SK-N-SH treated with all-trans-retinoic acid at 6 μM for 48 hours (cell line): ENCODE results near the gene THOC2.
"Not testable (repeated sequence)": the region's sequence is repeated elsewhere in the genome, so short reads cannot be mapped to it uniquely, and the experiment has no call there.

Experiments
- ATAC-seq: fragments of 200-7000 bp; cut with Tn5 transposase; 3 replicates; pipeline ENCODE4 v1.9.1; 2020; ENCODE audit warnings: mild to moderate bottlenecking, moderate library complexity
- ARNTL ChIP-seq: fragments of 450-650 bp; formaldehyde crosslinking; IDR thresholded peaks from 2 replicates; pipeline ENCODE4 v1.5.0; 2020; ENCODE audit warnings: low read depth, mild to moderate bottlenecking, moderate library complexity, borderline replicate concordance
- BACH2 ChIP-seq: fragments of 250-450 bp; sonication (Bioruptor Pico); IDR thresholded peaks from 2 replicates; pipeline ENCODE4 v1.9.0; 2021; ENCODE audit warnings: mild to moderate bottlenecking, borderline replicate concordance
- CSDC2 ChIP-seq: fragments of 250-450 bp; sonication (Bioruptor Pico); IDR thresholded peaks from 2 replicates; pipeline ENCODE4 v1.5.0; 2020; ENCODE audit warnings: mild to moderate bottlenecking, moderate library complexity
- GLIS3 ChIP-seq: fragments of 250-450 bp; sonication (Bioruptor Pico); IDR thresholded peaks from 2 replicates; pipeline ENCODE4 v1.5.0; 2020; ENCODE audit warnings: mild to moderate bottlenecking, moderate library complexity
- ISL1 ChIP-seq: fragments of 250-450 bp; sonication (Bioruptor Pico); IDR thresholded peaks from 2 replicates; pipeline ENCODE4 v2.1.2; 2022; ENCODE audit warnings: mild to moderate bottlenecking, moderate library complexity
- OSR1 ChIP-seq: fragments of 250-450 bp; sonication (Bioruptor Pico); IDR thresholded peaks from 2 replicates; pipeline ENCODE4 v1.8.0; 2022; ENCODE audit warnings: moderate library complexity, mild to moderate bottlenecking, inconsistent platforms
- PPARA ChIP-seq: fragments of 250-450 bp; sonication (Bioruptor Pico); IDR thresholded peaks from 2 replicates; pipeline ENCODE4 v1.5.0; 2020; ENCODE audit warnings: mild to moderate bottlenecking, borderline replicate concordance
- RARB ChIP-seq: fragments of 250-450 bp; sonication (Bioruptor Pico); IDR thresholded peaks from 2 replicates; pipeline ENCODE4 v1.8.0; 2021; ENCODE audit warnings: mild to moderate bottlenecking, moderate library complexity
- SNAI2 ChIP-seq: fragments of 250-450 bp; sonication (Bioruptor Pico); IDR thresholded peaks from 2 replicates; pipeline ENCODE4 v1.5.0; 2020; ENCODE audit warnings: mild to moderate bottlenecking, moderate library complexity
- TCF4 ChIP-seq: fragments of 250-450 bp; sonication (Bioruptor Pico); IDR thresholded peaks from 2 replicates; pipeline ENCODE4 v1.8.0; 2021; ENCODE audit warnings: mild to moderate bottlenecking, moderate library complexity, borderline replicate concordance
- ZC3H10 ChIP-seq: fragments of 250-450 bp; sonication (Bioruptor Pico); IDR thresholded peaks from 2 replicates; pipeline ENCODE4 v1.5.1; 2021; ENCODE audit warnings: mild to moderate bottlenecking, moderate library complexity
- ZFP30 ChIP-seq: fragments of 450-650 bp; formaldehyde crosslinking; IDR thresholded peaks from 2 replicates; pipeline ENCODE4 v1.5.0; 2022; ENCODE audit warnings: mild to moderate bottlenecking, moderate library complexity
- ZNF565 ChIP-seq: fragments of 450-650 bp; formaldehyde crosslinking; conservative IDR thresholded peaks from 2 replicates; pipeline ENCODE4 v1.5.0; 2020; ENCODE audit warnings: low read depth, mild to moderate bottlenecking, moderate library complexity
- ZNF70 ChIP-seq: fragments of 450-650 bp; formaldehyde crosslinking; IDR thresholded peaks from 2 replicates; pipeline ENCODE4 v1.5.0; 2020; ENCODE audit warnings: mild to moderate bottlenecking, moderate library complexity
- TF ChIP-seq, protein P1 (sequence below): fragments of 250-450 bp; sonication (Bioruptor Pico); IDR thresholded peaks from 2 replicates; pipeline ENCODE4 v1.5.1; 2021; ENCODE audit warnings: mild to moderate bottlenecking, moderate library complexity
- TF ChIP-seq, protein P2 (sequence below): fragments of 250-450 bp; sonication (Bioruptor Pico); IDR thresholded peaks from 2 replicates; pipeline ENCODE4 v1.5.0; 2020; ENCODE audit warnings: mild to moderate bottlenecking, moderate library complexity
- TF ChIP-seq, protein P3 (sequence below): fragments of 250-450 bp; sonication (Bioruptor Pico); IDR thresholded peaks from 2 replicates; pipeline ENCODE4 v1.5.1; 2020; ENCODE audit warnings: low read depth, mild to moderate bottlenecking, moderate library complexity
- TF ChIP-seq, protein P4 (sequence below): fragments of 250-450 bp; sonication (Bioruptor Pico); IDR thresholded peaks from 2 replicates; pipeline ENCODE4 v1.8.0; 2021; ENCODE audit warnings: low read depth, mild to moderate bottlenecking, moderate library complexity, borderline replicate concordance

Gene THOC2

DNA sequence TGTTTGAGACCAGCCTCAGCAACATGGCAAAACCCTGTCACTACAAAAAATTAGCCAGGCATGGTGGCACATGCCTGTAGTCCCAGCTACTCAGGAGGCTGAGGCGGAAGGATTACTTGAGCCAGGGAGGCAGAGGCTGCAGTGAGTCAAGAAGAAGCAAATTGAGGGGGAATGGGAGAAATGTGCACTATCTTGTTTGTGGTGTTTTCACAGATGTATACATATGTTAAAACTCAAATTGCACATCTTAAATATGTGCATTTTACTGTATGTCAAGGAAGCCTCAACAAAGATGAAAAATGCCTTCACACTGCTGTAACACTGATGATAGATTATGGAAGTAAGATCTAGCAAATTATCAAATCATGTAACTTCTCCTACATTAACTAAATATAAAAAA is 44.3 kb downstream of the THOC2 start:
- TF ChIP-seq ARNTL (CRISPR knock-in tag) (no peak), SNAI2 (CRISPR knock-in tag) (no peak), OSR1 (CRISPR knock-in tag) (no peak), RARB (no peak)
- TF ChIP-seq, protein P1, sequence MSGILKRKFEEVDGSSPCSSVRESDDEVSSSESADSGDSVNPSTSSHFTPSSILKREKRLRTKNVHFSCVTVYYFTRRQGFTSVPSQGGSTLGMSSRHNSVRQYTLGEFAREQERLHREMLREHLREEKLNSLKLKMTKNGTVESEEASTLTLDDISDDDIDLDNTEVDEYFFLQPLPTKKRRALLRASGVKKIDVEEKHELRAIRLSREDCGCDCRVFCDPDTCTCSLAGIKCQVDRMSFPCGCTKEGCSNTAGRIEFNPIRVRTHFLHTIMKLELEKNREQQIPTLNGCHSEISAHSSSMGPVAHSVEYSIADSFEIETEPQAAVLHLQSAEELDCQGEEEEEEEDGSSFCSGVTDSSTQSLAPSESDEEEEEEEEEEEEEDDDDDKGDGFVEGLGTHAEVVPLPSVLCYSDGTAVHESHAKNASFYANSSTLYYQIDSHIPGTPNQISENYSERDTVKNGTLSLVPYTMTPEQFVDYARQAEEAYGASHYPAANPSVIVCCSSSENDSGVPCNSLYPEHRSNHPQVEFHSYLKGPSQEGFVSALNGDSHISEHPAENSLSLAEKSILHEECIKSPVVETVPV (CRISPR knock-in tag), result no peak
- no peak for ATAC-seq

DNA sequence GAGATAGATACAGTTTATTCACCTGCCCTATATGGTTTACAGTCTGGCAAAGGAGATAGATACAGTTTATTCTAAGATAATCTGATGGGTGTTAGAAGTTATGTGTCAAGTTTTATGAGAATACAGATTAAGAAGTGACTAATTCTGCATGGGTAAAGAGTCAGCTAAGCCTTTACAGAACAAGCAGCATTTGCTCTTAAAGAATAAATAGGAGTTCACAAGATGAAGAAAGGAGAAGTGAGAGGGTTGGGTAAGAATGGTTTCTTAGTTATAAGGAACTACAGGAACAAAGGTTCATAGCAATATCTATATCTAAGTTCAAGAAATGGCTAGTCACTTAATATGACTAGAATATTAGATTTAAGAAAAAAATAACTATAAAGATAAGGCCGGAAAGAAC is 47.6 kb downstream of the THOC2 start:
- TF ChIP-seq ZNF565, result no peak
- TF ChIP-seq, protein P2, sequence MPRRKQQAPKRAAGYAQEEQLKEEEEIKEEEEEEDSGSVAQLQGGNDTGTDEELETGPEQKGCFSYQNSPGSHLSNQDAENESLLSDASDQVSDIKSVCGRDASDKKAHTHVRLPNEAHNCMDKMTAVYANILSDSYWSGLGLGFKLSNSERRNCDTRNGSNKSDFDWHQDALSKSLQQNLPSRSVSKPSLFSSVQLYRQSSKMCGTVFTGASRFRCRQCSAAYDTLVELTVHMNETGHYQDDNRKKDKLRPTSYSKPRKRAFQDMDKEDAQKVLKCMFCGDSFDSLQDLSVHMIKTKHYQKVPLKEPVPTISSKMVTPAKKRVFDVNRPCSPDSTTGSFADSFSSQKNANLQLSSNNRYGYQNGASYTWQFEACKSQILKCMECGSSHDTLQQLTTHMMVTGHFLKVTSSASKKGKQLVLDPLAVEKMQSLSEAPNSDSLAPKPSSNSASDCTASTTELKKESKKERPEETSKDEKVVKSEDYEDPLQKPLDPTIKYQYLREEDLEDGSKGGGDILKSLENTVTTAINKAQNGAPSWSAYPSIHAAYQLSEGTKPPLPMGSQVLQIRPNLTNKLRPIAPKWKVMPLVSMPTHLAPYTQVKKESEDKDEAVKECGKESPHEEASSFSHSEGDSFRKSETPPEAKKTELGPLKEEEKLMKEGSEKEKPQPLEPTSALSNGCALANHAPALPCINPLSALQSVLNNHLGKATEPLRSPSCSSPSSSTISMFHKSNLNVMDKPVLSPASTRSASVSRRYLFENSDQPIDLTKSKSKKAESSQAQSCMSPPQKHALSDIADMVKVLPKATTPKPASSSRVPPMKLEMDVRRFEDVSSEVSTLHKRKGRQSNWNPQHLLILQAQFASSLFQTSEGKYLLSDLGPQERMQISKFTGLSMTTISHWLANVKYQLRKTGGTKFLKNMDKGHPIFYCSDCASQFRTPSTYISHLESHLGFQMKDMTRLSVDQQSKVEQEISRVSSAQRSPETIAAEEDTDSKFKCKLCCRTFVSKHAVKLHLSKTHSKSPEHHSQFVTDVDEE (CRISPR knock-in tag), result no peak

DNA sequence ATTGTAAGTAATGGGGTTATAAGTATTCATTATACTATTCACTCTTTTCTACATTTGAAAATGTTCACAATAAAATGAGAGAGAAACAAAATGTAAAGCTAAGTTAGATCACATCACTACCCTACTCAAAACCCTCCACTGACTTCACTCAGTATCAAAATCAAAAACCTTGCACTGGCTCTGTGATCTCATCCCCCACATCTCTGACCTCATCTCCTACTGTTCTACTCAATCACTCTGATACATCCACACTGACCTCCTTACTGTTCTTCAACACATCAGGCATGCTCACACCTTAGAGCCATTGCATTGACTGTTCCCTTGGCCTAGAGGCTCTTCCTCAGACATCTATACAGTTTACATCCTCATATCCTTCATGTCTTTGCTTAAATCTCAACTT is 50.7 kb downstream of the THOC2 start:
- TF ChIP-seq ZC3H10, result no peak
- TF ChIP-seq BACH2 (CRISPR knock-in tag), result no peak
- TF ChIP-seq PPARA (CRISPR knock-in tag), result no peak
- TF ChIP-seq, protein P3, sequence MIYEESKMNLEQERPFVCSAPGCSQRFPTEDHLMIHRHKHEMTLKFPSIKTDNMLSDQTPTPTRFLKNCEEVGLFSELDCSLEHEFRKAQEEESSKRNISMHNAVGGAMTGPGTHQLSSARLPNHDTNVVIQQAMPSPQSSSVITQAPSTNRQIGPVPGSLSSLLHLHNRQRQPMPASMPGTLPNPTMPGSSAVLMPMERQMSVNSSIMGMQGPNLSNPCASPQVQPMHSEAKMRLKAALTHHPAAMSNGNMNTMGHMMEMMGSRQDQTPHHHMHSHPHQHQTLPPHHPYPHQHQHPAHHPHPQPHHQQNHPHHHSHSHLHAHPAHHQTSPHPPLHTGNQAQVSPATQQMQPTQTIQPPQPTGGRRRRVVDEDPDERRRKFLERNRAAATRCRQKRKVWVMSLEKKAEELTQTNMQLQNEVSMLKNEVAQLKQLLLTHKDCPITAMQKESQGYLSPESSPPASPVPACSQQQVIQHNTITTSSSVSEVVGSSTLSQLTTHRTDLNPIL, result no peak
- TF ChIP-seq ZNF70 (CRISPR knock-in tag), result no peak
- no peak for TF ChIP-seq RARB
- TF ChIP-seq ZNF565, result no peak
- TF ChIP-seq ZFP30 (CRISPR knock-in tag), result no peak
- TF ChIP-seq ISL1 (CRISPR knock-in tag), result no peak
- no peak for TF ChIP-seq CSDC2 (CRISPR knock-in tag)
- no peak for TF ChIP-seq OSR1 (CRISPR knock-in tag)
- TF ChIP-seq, protein P4, sequence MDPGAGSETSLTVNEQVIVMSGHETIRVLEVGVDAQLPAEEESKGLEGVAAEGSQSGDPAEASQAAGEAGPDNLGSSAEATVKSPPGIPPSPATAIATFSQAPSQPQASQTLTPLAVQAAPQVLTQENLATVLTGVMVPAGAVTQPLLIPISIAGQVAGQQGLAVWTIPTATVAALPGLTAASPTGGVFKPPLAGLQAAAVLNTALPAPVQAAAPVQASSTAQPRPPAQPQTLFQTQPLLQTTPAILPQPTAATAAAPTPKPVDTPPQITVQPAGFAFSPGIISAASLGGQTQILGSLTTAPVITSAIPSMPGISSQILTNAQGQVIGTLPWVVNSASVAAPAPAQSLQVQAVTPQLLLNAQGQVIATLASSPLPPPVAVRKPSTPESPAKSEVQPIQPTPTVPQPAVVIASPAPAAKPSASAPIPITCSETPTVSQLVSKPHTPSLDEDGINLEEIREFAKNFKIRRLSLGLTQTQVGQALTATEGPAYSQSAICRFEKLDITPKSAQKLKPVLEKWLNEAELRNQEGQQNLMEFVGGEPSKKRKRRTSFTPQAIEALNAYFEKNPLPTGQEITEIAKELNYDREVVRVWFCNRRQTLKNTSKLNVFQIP (CRISPR knock-in tag), result no peak
- TF ChIP-seq, protein P2 (CRISPR knock-in tag), result no peak
- no peak for ATAC-seq

More for the DNA sequence above, 47.6 kb downstream of the THOC2 start:
- no peak for ATAC-seq

DNA sequence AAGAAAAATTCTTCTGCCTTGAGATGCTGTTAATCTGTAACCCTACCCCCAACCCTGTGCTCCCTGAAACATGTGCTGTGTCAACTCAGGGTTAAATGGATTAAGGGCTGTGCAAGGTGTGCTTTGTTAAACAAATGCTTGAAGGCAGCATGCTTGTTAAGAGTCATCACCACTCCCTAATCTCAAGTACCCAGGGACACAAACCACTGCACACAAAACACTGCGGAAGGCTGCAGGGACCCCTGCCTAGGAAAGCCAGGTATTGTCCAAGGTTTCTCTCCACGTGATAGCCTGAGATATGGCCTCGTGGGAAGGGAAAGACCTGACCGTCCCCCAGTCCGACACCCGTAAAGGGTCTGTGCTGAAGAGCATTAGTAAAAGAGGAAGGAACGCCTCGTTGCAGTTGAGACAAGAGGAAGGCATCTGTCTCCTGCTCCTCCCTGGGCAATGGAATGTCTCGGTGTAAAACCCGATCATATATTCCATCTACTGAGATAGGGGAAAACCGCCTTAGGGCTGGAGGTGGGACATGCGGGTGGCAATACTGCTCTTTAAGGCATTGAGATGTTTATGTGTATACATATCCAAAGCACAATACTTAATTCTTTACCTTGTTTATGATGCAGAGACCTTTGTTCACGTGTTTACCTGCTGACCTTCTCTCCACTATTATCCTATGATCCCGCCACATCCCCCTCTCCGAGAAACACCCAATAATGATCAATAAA is 53.0 kb downstream of the THOC2 start:
- ATAC-seq, result not testable (repeated sequence)

DNA sequence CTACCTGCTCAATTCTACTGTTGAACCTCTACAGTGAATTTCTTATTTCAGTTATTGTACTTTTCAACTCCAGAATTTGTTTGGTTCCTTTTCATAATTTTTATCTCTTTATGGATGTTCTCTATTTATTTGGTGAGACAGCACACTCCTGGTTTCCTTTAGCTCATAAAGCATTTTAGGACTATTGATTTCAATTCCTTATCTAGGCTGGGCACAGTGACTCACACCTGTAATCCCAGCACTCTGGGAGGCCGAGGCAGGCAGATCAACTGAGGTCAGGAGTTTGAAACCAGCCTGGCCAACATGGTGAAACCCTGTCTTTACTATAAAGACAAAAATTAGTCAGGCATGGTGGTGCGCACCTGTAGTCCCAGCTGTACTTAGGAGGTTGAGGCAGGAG is 57.7 kb downstream of the THOC2 start:
- TF ChIP-seq, protein P3, result no peak
- TF ChIP-seq TCF4 (CRISPR knock-in tag) (no peak), OSR1 (CRISPR knock-in tag) (no peak), ZFP30 (CRISPR knock-in tag) (no peak), GLIS3 (no peak)
- no peak for ATAC-seq
